ENCODE results near the gene ALDH3A2.

DNA sequence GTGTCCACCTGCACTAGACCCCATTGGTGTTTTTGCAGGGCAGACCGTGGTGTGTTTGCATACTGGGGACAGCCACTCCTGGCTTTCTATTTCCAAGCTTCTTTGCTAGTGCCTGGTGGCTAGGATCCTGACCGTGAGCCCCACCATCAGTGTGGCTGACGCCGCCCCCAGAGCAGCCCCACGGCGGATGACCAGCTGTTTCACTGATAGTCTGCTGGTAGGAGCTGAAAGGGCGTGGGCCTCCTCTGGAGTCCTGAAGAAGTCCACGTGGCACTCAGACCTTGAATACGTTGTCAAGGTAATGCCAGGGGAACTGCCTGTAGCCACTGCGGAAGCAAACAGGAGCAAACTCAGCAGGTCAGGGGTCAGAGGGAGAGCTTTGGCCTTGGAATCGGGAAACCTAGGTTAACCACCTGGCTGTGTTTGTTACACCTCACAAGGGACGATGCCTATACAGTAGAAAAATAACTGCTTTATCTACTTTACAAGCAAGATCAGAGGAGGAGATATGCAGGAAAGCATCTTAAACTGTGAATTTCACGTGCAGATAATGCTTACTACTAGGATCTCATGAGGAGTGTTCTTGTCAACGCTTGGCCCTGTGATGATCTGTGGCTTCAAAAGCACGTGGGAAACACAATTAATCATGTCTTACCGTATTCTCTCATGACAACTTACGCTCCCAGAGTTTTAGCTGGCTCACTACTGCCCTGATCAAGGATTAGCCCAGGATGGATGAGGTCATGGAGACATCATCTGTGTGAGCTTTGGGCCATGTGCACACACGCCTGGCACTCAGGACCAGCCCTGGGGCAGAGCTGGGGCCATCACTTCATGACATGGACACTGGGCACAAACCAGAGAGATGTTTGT, 30.3 kb downstream of the ALDH3A2 start:
- no peak for TF ChIP-seq ZNF565 (CRISPR knock-in tag; conservative IDR thresholded peaks at IDR 0.05; ENCODE audit: low read depth)
- TF ChIP-seq POU6F1 (CRISPR knock-in tag; IDR thresholded peaks at IDR 0.05; ENCODE audit: borderline replicate concordance, low read depth), result no peak

Measured in SK-N-SH treated with all-trans-retinoic acid at 6 μM for 48 hours (cell line).